WTC11 (cell line): Measurements from ENCODE around the gene AKAP1. TPM values are rescaled to one million over a fixed set of nuclear protein-coding genes. Genes with fewer than 3 reads are reported as not detected.

Experiments
- ATF1 ChIP-seq: sonication (generic); formaldehyde crosslinking; IDR thresholded peaks from 2 replicates; pipeline ENCODE4 v1.8.1; 2023; ENCODE audit warnings: mild to moderate bottlenecking, moderate library complexity, missing genetic modification reagents
- ATF6 ChIP-seq: sonication (generic); formaldehyde crosslinking; IDR thresholded peaks from 2 replicates; pipeline ENCODE4 v1.8.1; 2023; ENCODE audit warnings: mild to moderate bottlenecking, missing genetic modification reagents
- CBFB ChIP-seq: sonication (generic); formaldehyde crosslinking; IDR thresholded peaks from 2 replicates; pipeline ENCODE4 v1.8.1; 2022; ENCODE audit warnings: mild to moderate bottlenecking, low read depth, missing genetic modification reagents
- CDX4 ChIP-seq: fragments of 250-450 bp; sonication (Bioruptor Pico); IDR thresholded peaks from 2 replicates; pipeline ENCODE4 v1.9.0; 2021; ENCODE audit warnings: moderate library complexity, mild to moderate bottlenecking, inconsistent platforms, borderline replicate concordance
- CREB1 ChIP-seq: sonication (generic); formaldehyde crosslinking; IDR thresholded peaks from 2 replicates; pipeline ENCODE4 v1.8.0; 2023; ENCODE audit warnings: mild to moderate bottlenecking, missing genetic modification reagents
- ELF4 ChIP-seq: sonication (generic); formaldehyde crosslinking; IDR thresholded peaks from 2 replicates; pipeline ENCODE4 v1.8.1; 2022; ENCODE audit warnings: low read depth, mild to moderate bottlenecking, moderate library complexity, missing genetic modification reagents
- FOXJ3 ChIP-seq: sonication (generic); formaldehyde crosslinking; IDR thresholded peaks from 2 replicates; pipeline ENCODE4 v1.9.0; 2021; ENCODE audit warnings: missing genetic modification reagents, mild to moderate bottlenecking, borderline replicate concordance
- GTF2I ChIP-seq: fragments of 250-450 bp; sonication (Bioruptor Pico); conservative IDR thresholded peaks from 2 replicates; pipeline ENCODE4 v1.4.0; 2021; ENCODE audit warnings: mild to moderate bottlenecking
- RORB ChIP-seq: fragments of 250-450 bp; sonication (Bioruptor Pico); IDR thresholded peaks from 2 replicates; pipeline ENCODE4 v1.9.0; 2021; ENCODE audit warnings: mild to moderate bottlenecking
- SMAD4 ChIP-seq: sonication (generic); formaldehyde crosslinking; IDR thresholded peaks from 2 replicates; pipeline ENCODE4 v1.8.0; 2022; ENCODE audit warnings: mild to moderate bottlenecking, missing genetic modification reagents
- SP1 ChIP-seq: sonication (generic); formaldehyde crosslinking; conservative IDR thresholded peaks from 2 replicates; pipeline ENCODE4 v1.8.1; 2022; ENCODE audit warnings: missing genetic modification reagents
- USF2 ChIP-seq: sonication (generic); formaldehyde crosslinking; IDR thresholded peaks from 2 replicates; pipeline ENCODE4 v1.8.1; 2023; ENCODE audit warnings: mild to moderate bottlenecking, missing genetic modification reagents, moderate library complexity
- ZNF219 ChIP-seq: sonication (generic); formaldehyde crosslinking; IDR thresholded peaks from 2 replicates; pipeline ENCODE4 v1.8.0; 2023; ENCODE audit warnings: missing genetic modification reagents, mild to moderate bottlenecking, borderline replicate concordance
- ZNF281 ChIP-seq: sonication (generic); formaldehyde crosslinking; IDR thresholded peaks from 2 replicates; pipeline ENCODE4 v1.8.0; 2023; ENCODE audit warnings: mild to moderate bottlenecking, missing genetic modification reagents
- ZNF532 ChIP-seq: fragments of 250-450 bp; sonication (Bioruptor Pico); IDR thresholded peaks from 2 replicates; pipeline ENCODE4 v1.9.0; 2021; ENCODE audit warnings: mild to moderate bottlenecking, borderline replicate concordance
- total RNA-seq: library from RNA; stranded (reverse); gene quantifications from 3 replicates; pipeline ENCODE4 v1.2.3, GENCODE V29; 2021
- TF ChIP-seq, protein P1 (sequence below): sonication (generic); formaldehyde crosslinking; IDR thresholded peaks from 2 replicates; pipeline ENCODE4 v1.8.1; 2023; ENCODE audit warnings: mild to moderate bottlenecking, moderate library complexity, missing genetic modification reagents
- TF ChIP-seq, protein P2 (sequence below): sonication (generic); formaldehyde crosslinking; IDR thresholded peaks from 2 replicates; pipeline ENCODE4 v1.8.1; 2023; ENCODE audit warnings: mild to moderate bottlenecking, missing genetic modification reagents, borderline replicate concordance
- TF ChIP-seq, protein P3 (sequence below): sonication (generic); formaldehyde crosslinking; IDR thresholded peaks from 2 replicates; pipeline ENCODE4 v1.8.1; 2022; ENCODE audit warnings: low read depth, missing genetic modification reagents, borderline replicate concordance
- TF ChIP-seq, protein P4 (sequence below): sonication (generic); formaldehyde crosslinking; IDR thresholded peaks from 2 replicates; pipeline ENCODE4 v1.8.0; 2022; ENCODE audit warnings: mild to moderate bottlenecking, missing genetic modification reagents

Gene AKAP1
- total RNA-seq, 1 experiment from 2014 or later, result 74.5 TPM

DNA sequence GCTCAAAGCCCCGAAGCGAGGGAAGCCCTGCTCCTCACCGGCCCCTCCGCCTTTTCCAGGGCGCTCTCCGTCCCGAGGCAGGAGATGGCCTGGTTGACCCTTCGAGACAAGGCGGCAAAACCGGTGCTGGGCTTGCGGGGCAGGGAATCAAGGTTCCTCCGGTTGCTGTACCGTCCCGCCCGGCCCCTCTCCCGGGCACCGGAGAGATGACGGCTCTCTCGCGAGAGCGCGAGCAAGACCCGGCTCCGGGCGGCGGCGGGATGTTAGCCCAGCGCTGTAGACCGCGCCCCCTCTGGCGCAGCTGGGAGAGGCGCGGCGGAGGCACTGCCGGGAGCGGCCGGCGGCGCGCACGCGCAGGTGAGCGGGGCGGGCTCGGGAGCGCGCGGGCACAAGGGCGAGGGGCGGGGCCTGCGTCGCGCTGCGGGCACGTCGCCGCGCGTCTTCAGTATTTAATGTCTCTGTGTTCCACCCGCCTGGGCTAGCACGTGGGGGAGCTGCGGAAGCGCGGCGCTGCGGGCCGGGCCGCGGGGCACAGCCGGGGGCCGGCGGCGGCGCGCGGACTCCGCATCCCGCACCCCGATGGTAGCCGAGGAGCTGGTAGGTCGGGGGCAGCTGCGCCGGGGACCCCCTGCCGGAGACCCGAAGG lies at the start of gene AKAP1 (continued):
- TF ChIP-seq SP1 (CRISPR knock-in tag) (peak; percentile 85), CREB1 (CRISPR knock-in tag) (no peak), ZNF281 (CRISPR knock-in tag) (0 out of 2 replicates have a peak, but pooled peaks have one; percentile 35), RORB (CRISPR knock-in tag) (no peak), SMAD4 (CRISPR knock-in tag) (no peak), CDX4 (CRISPR knock-in tag) (no peak), GTF2I (CRISPR knock-in tag) (no peak), ATF6 (no peak), FOXJ3 (CRISPR knock-in tag) (no peak), CBFB (no peak; the same call in 1 of the 2 replicates), ELF4 (CRISPR knock-in tag) (peak; percentile 44; the same call in 1 of the 2 replicates), ZNF219 (CRISPR knock-in tag) (no peak), ZNF532 (CRISPR knock-in tag) (no peak), ATF1 (CRISPR knock-in tag) (0 out of 2 replicates have a peak, but pooled peaks have one; percentile 72), USF2 (CRISPR knock-in tag) (peak; percentile 54; the same call in 1 of the 2 replicates)
- TF ChIP-seq, protein P1, sequence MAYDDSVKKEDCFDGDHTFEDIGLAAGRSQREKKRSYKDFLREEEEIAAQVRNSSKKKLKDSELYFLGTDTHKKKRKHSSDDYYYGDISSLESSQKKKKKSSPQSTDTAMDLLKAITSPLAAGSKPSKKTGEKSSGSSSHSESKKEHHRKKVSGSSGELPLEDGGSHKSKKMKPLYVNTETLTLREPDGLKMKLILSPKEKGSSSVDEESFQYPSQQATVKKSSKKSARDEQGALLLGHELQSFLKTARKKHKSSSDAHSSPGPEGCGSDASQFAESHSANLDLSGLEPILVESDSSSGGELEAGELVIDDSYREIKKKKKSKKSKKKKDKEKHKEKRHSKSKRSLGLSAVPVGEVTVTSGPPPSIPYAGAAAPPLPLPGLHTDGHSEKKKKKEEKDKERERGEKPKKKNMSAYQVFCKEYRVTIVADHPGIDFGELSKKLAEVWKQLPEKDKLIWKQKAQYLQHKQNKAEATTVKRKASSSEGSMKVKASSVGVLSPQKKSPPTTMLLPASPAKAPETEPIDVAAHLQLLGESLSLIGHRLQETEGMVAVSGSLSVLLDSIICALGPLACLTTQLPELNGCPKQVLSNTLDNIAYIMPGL, result no peak; the same call in 1 of the 2 replicates
- TF ChIP-seq, protein P2, sequence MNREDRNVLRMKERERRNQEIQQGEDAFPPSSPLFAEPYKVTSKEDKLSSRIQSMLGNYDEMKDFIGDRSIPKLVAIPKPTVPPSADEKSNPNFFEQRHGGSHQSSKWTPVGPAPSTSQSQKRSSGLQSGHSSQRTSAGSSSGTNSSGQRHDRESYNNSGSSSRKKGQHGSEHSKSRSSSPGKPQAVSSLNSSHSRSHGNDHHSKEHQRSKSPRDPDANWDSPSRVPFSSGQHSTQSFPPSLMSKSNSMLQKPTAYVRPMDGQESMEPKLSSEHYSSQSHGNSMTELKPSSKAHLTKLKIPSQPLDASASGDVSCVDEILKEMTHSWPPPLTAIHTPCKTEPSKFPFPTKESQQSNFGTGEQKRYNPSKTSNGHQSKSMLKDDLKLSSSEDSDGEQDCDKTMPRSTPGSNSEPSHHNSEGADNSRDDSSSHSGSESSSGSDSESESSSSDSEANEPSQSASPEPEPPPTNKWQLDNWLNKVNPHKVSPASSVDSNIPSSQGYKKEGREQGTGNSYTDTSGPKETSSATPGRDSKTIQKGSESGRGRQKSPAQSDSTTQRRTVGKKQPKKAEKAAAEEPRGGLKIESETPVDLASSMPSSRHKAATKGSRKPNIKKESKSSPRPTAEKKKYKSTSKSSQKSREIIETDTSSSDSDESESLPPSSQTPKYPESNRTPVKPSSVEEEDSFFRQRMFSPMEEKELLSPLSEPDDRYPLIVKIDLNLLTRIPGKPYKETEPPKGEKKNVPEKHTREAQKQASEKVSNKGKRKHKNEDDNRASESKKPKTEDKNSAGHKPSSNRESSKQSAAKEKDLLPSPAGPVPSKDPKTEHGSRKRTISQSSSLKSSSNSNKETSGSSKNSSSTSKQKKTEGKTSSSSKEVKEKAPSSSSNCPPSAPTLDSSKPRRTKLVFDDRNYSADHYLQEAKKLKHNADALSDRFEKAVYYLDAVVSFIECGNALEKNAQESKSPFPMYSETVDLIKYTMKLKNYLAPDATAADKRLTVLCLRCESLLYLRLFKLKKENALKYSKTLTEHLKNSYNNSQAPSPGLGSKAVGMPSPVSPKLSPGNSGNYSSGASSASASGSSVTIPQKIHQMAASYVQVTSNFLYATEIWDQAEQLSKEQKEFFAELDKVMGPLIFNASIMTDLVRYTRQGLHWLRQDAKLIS (CRISPR knock-in tag), result no peak
- TF ChIP-seq, protein P3, sequence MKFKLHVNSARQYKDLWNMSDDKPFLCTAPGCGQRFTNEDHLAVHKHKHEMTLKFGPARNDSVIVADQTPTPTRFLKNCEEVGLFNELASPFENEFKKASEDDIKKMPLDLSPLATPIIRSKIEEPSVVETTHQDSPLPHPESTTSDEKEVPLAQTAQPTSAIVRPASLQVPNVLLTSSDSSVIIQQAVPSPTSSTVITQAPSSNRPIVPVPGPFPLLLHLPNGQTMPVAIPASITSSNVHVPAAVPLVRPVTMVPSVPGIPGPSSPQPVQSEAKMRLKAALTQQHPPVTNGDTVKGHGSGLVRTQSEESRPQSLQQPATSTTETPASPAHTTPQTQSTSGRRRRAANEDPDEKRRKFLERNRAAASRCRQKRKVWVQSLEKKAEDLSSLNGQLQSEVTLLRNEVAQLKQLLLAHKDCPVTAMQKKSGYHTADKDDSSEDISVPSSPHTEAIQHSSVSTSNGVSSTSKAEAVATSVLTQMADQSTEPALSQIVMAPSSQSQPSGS (CRISPR knock-in tag), result no peak
- TF ChIP-seq, protein P4, sequence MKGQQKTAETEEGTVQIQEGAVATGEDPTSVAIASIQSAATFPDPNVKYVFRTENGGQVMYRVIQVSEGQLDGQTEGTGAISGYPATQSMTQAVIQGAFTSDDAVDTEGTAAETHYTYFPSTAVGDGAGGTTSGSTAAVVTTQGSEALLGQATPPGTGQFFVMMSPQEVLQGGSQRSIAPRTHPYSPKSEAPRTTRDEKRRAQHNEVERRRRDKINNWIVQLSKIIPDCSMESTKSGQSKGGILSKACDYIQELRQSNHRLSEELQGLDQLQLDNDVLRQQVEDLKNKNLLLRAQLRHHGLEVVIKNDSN (CRISPR knock-in tag), result no peak
